GM12878 (cell line): ENCODE measurements around the gene SLC25A52.

Source experiments
- CBX3 ChIP-seq: fragments of 200-600 bp; sonication (generic); IDR thresholded peaks from 2 replicates; pipeline ENCODE4 v1.6.1; 2016; ENCODE audit warnings: low read depth, borderline replicate concordance
- ESRRA ChIP-seq: IDR thresholded peaks from 2 replicates; pipeline ENCODE4 v1.6.1; 2012; ENCODE audit warnings: mild to moderate bottlenecking, low read length, improper control_type of control experiment
- JUND ChIP-seq: IDR thresholded peaks from 2 replicates; pipeline ENCODE4 v1.6.1; 2012; ENCODE audit warnings: low read depth, mild to moderate bottlenecking, low read length, improper control_type of control experiment, moderate library complexity
- KAT2A ChIP-seq: conservative IDR thresholded peaks from 2 replicates; pipeline ENCODE4 v1.6.1; 2011; ENCODE audit warnings: low read depth, low read length; ENCODE audit not compliant: control insufficient read depth
- POLR2A ChIP-seq: IDR thresholded peaks from 2 replicates; pipeline ENCODE4 v1.6.1; 2011; ENCODE audit warnings: low read depth, mild to moderate bottlenecking, low read length
- RAD21 ChIP-seq: IDR thresholded peaks from 2 replicates; pipeline ENCODE4 v1.6.1; 2011; ENCODE audit warnings: mild to moderate bottlenecking, low read depth, low read length, moderate library complexity; ENCODE audit not compliant: insufficient read depth
- RFX5 ChIP-seq: IDR thresholded peaks from 2 replicates; pipeline ENCODE4 v1.6.1; 2011; ENCODE audit warnings: low read depth, low read length, improper control_type of control experiment
- TF ChIP-seq, protein P1 (sequence below): IDR thresholded peaks from 2 replicates; pipeline ENCODE4 v1.6.1; 2012; ENCODE audit warnings: mild to moderate bottlenecking, low read depth, low read length
- TF ChIP-seq, protein P2 (sequence below), 3 experiments: IDR thresholded peaks in 2 of 3; conservative IDR thresholded peaks in 1 of 3; 2 replicates each; pipeline ENCODE4 v1.5.1; 2011; ENCODE audit warnings: low read depth in 3 of 3, low read length in 3 of 3, mild to moderate bottlenecking in 3 of 3, control low read depth in 2 of 3, moderate library complexity in 2 of 3, inconsistent platforms in 1 of 3, mixed read lengths in 1 of 3; ENCODE audit not compliant: control insufficient read depth in 2 of 3, insufficient read depth in 1 of 3; ENCODE audit errors: extremely low read depth in 1 of 3
- TF ChIP-seq, protein P3 (sequence below): IDR thresholded peaks from 2 replicates; pipeline ENCODE4 v1.6.1; 2011; ENCODE audit warnings: low read depth, low read length, improper control_type of control experiment, borderline replicate concordance

DNA sequence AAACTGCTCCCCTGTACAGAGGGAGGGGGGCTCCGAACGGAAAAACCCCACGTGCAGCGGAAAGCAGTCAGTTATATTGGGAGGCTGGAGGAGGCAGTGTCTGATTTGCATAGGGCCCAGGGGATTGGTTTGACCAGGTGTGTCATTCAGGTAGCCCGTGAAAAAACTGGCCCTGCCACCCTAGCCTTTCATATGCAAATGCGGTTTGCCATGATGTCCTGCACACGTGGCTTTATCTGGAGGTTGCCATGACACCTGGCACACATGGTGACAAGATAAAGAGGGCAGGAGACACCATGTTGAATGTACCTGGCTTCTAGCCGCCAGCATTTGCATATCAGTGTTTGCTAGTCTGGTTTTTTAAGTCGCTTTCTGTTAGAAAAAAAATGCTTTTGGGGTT, 20.5 kb downstream of the SLC25A52 start:
- TF ChIP-seq JUND, result no peak
- TF ChIP-seq, protein P1, sequence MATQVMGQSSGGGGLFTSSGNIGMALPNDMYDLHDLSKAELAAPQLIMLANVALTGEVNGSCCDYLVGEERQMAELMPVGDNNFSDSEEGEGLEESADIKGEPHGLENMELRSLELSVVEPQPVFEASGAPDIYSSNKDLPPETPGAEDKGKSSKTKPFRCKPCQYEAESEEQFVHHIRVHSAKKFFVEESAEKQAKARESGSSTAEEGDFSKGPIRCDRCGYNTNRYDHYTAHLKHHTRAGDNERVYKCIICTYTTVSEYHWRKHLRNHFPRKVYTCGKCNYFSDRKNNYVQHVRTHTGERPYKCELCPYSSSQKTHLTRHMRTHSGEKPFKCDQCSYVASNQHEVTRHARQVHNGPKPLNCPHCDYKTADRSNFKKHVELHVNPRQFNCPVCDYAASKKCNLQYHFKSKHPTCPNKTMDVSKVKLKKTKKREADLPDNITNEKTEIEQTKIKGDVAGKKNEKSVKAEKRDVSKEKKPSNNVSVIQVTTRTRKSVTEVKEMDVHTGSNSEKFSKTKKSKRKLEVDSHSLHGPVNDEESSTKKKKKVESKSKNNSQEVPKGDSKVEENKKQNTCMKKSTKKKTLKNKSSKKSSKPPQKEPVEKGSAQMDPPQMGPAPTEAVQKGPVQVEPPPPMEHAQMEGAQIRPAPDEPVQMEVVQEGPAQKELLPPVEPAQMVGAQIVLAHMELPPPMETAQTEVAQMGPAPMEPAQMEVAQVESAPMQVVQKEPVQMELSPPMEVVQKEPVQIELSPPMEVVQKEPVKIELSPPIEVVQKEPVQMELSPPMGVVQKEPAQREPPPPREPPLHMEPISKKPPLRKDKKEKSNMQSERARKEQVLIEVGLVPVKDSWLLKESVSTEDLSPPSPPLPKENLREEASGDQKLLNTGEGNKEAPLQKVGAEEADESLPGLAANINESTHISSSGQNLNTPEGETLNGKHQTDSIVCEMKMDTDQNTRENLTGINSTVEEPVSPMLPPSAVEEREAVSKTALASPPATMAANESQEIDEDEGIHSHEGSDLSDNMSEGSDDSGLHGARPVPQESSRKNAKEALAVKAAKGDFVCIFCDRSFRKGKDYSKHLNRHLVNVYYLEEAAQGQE, result no peak
- TF ChIP-seq KAT2A, result no peak
- no peak for TF ChIP-seq POLR2A
- TF ChIP-seq, protein P2, sequence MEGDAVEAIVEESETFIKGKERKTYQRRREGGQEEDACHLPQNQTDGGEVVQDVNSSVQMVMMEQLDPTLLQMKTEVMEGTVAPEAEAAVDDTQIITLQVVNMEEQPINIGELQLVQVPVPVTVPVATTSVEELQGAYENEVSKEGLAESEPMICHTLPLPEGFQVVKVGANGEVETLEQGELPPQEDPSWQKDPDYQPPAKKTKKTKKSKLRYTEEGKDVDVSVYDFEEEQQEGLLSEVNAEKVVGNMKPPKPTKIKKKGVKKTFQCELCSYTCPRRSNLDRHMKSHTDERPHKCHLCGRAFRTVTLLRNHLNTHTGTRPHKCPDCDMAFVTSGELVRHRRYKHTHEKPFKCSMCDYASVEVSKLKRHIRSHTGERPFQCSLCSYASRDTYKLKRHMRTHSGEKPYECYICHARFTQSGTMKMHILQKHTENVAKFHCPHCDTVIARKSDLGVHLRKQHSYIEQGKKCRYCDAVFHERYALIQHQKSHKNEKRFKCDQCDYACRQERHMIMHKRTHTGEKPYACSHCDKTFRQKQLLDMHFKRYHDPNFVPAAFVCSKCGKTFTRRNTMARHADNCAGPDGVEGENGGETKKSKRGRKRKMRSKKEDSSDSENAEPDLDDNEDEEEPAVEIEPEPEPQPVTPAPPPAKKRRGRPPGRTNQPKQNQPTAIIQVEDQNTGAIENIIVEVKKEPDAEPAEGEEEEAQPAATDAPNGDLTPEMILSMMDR (IDR thresholded peaks at IDR 0.05 in 2 of 3, conservative IDR thresholded peaks at IDR 0.05 in 1 of 3; ENCODE audit: control insufficient read depth in 2 of 3, extremely low read depth in 1 of 3, insufficient read depth in 1 of 3, low read depth in 3 of 3, low read length in 3 of 3), result no peak
- TF ChIP-seq RAD21, result no peak
- TF ChIP-seq, protein P3, sequence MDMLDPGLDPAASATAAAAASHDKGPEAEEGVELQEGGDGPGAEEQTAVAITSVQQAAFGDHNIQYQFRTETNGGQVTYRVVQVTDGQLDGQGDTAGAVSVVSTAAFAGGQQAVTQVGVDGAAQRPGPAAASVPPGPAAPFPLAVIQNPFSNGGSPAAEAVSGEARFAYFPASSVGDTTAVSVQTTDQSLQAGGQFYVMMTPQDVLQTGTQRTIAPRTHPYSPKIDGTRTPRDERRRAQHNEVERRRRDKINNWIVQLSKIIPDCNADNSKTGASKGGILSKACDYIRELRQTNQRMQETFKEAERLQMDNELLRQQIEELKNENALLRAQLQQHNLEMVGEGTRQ, result no peak
- no peak for TF ChIP-seq CBX3
- TF ChIP-seq ESRRA, result no peak
- no peak for TF ChIP-seq RFX5
